HepG2 (cell line): ENCODE measurements around the gene CRYZL1.

ENCODE experiments used
- BHLHE40 ChIP-seq: IDR thresholded peaks from 2 replicates; pipeline ENCODE4 v1.6.1; 2011; ENCODE audit warnings: low read length, improper control_type of control experiment
- CSRNP2 ChIP-seq: sonication (generic); formaldehyde crosslinking; conservative IDR thresholded peaks from 2 replicates; pipeline ENCODE4 v1.8.0; 2022; ENCODE audit warnings: low read depth, missing genetic modification reagents
- CTCF ChIP-seq: sonication (generic); formaldehyde crosslinking; IDR thresholded peaks from 2 replicates; pipeline ENCODE4 v1.5.0; 2020; ENCODE audit warnings: mild to moderate bottlenecking, missing genetic modification reagents, moderate library complexity
- EZH2 ChIP-seq: conservative IDR thresholded peaks from 2 replicates; pipeline ENCODE4 v1.6.1; 2012; ENCODE audit warnings: mild to moderate bottlenecking, low read depth, low read length, moderate library complexity
- SMAD3 ChIP-seq: sonication (generic); formaldehyde crosslinking; IDR thresholded peaks from 2 replicates; pipeline ENCODE4 v1.4.0; 2020; ENCODE audit warnings: missing genetic modification reagents
- STAT6 ChIP-seq: sonication (generic); formaldehyde crosslinking; IDR thresholded peaks from 2 replicates; pipeline ENCODE4 v1.4.0; 2020; ENCODE audit warnings: missing genetic modification reagents, mild to moderate bottlenecking, borderline replicate concordance
- TFAP4 ChIP-seq: sonication (generic); IDR thresholded peaks from 2 replicates; pipeline ENCODE4 v1.6.1; 2016; ENCODE audit warnings: low read depth, borderline replicate concordance
- ZBTB46 ChIP-seq: sonication (generic); formaldehyde crosslinking; IDR thresholded peaks from 2 replicates; pipeline ENCODE4 v1.4.0; 2020; ENCODE audit warnings: mild to moderate bottlenecking, missing genetic modification reagents, borderline replicate concordance
- ZNF20 ChIP-seq: sonication (generic); formaldehyde crosslinking; IDR thresholded peaks from 2 replicates; pipeline ENCODE4 v1.4.0; 2020; ENCODE audit warnings: mild to moderate bottlenecking, moderate library complexity, missing genetic modification reagents
- ZNF382 ChIP-seq: sonication (generic); formaldehyde crosslinking; IDR thresholded peaks from 2 replicates; pipeline ENCODE4 v1.5.0; 2020; ENCODE audit warnings: missing genetic modification reagents, mild to moderate bottlenecking, borderline replicate concordance
- ZNF512B ChIP-seq: sonication (generic); formaldehyde crosslinking; IDR thresholded peaks from 2 replicates; pipeline ENCODE4 v1.5.1; 2020; ENCODE audit warnings: missing genetic modification reagents, mild to moderate bottlenecking, borderline replicate concordance
- ZNF644 ChIP-seq: IDR thresholded peaks from 2 replicates; pipeline ENCODE4 v1.6.1; 2016; ENCODE audit warnings: low read depth
- ZNF747 ChIP-seq: sonication (generic); formaldehyde crosslinking; IDR thresholded peaks from 2 replicates; pipeline ENCODE4 v1.8.1; 2023; ENCODE audit warnings: missing genetic modification reagents, mild to moderate bottlenecking, borderline replicate concordance

GRCh38 chr21:33674226-33674625 is 32.7 kb upstream of the CRYZL1 start:
- TF ChIP-seq ZNF747, result no peak
- no peak for TF ChIP-seq BHLHE40
- TF ChIP-seq ZBTB46 (CRISPR knock-in tag), result no peak
- TF ChIP-seq ZNF644 (CRISPR knock-in tag), result no peak
- TF ChIP-seq SMAD3 (CRISPR knock-in tag), result no peak
- no peak for TF ChIP-seq ZNF20 (CRISPR knock-in tag)
- no peak for TF ChIP-seq ZNF382 (CRISPR knock-in tag)
- TF ChIP-seq CSRNP2 (CRISPR knock-in tag), result no peak
- no peak for TF ChIP-seq STAT6
- no peak for TF ChIP-seq CTCF (CRISPR knock-in tag)
- TF ChIP-seq TFAP4, result no peak
- no peak for TF ChIP-seq EZH2
- TF ChIP-seq ZNF512B (CRISPR knock-in tag), result no peak
